Smooth muscle cell (in vitro differentiated cells): ENCODE data around the gene CHST2. TPM values are rescaled to one million over a fixed set of nuclear protein-coding genes. Genes with fewer than 3 reads are reported as not detected.
"Not testable (repeated sequence)": the region's sequence is repeated elsewhere in the genome, so short reads cannot be mapped to it uniquely, and the experiment has no call there.

Source experiments
- DNase-seq: peaks from one replicate; lab custom pipeline; 2025; ENCODE audit not compliant: unreplicated experiment; lab: John Stamatoyannopoulos, UW
- H2AFZ ChIP-seq: fragments of 200-600 bp; sonication (generic); 2 replicates; pipeline ENCODE4 v1.6.0; 2016; ENCODE audit warnings: antibody characterized with exemption, low read depth, mild to moderate bottlenecking
- H3F3A ChIP-seq: fragments of 200-600 bp; sonication (generic); 2 replicates; pipeline ENCODE4 v1.6.0; 2017; ENCODE audit warnings: antibody characterized with exemption, low read depth
- H3K27ac ChIP-seq: fragments of 200-600 bp; sonication (generic); 2 replicates; pipeline ENCODE4 v1.5.1; 2016; ENCODE audit warnings: low read depth, mild to moderate bottlenecking
- H3K27me3 ChIP-seq: fragments of 200-600 bp; sonication (generic); 2 replicates; pipeline ENCODE4 v1.6.1; 2016; ENCODE audit warnings: low read depth, mild to moderate bottlenecking
- H3K36me3 ChIP-seq: fragments of 200-600 bp; sonication (generic); 2 replicates; pipeline ENCODE4 v1.5.1; 2016; ENCODE audit warnings: low read depth
- H3K4me1 ChIP-seq: fragments of 200-600 bp; sonication (generic); 2 replicates; pipeline ENCODE4 v1.5.1; 2016; ENCODE audit warnings: low read depth
- H3K4me2 ChIP-seq: fragments of 200-600 bp; sonication (generic); 2 replicates; pipeline ENCODE4 v1.6.0; 2016; ENCODE audit warnings: mild to moderate bottlenecking
- H3K4me3 ChIP-seq: fragments of 200-600 bp; sonication (generic); 2 replicates; pipeline ENCODE4 v1.5.1; 2016; ENCODE audit warnings: mild to moderate bottlenecking
- H3K79me2 ChIP-seq: fragments of 200-600 bp; sonication (generic); 2 replicates; pipeline ENCODE4 v1.6.0; 2016; ENCODE audit warnings: low read depth, mild to moderate bottlenecking
- H3K9ac ChIP-seq: fragments of 200-600 bp; sonication (generic); 2 replicates; pipeline ENCODE4 v1.6.0; 2016; ENCODE audit warnings: low read depth
- H3K9me3 ChIP-seq: fragments of 200-600 bp; sonication (generic); replicated peaks from 2 replicates; pipeline ENCODE4 v1.5.1; 2016; ENCODE audit warnings: low read depth
- H4K20me1 ChIP-seq: fragments of 200-600 bp; sonication (generic); 2 replicates; pipeline ENCODE4 v1.6.0; 2016; ENCODE audit warnings: low read depth
- CTCF ChIP-seq: fragments of 200-600 bp; sonication (generic); IDR thresholded peaks from 2 replicates; pipeline ENCODE4 v1.5.1; 2017; ENCODE audit warnings: borderline replicate concordance, mild to moderate bottlenecking, antibody characterized with exemption; ENCODE audit not compliant: insufficient read depth, poor library complexity, severe bottlenecking
- WGBS: methylation state at CpG from one replicate; pipeline ENCODE4 v1.1.7; 2016; ENCODE audit warnings: low lambda C conversion rate; 5-methylcytosine and 5-hydroxymethylcytosine counted together
- polyA plus RNA-seq: library from polyadenylated mRNA; unstranded; fragments of >200 nt; fragmentation: Nextera tagmentation; extraction: Ambion mirVana; gene quantifications from 2 replicates; pipeline ENCODE4 v1.2.1, GENCODE V29; 2016
- total RNA-seq: library from RNA; depleted of rRNA; stranded (reverse); fragments of >200 nt; gene quantifications from 2 replicates; pipeline ENCODE4 v1.2.3, GENCODE V29; 2014

The CHST2 gene
- total and polyA plus RNA-seq, 2 experiments from 2014 or later = 10.4 to 16.0 TPM

GRCh38 chr3:143073983-143074382 is 45.6 kb upstream of the CHST2 start:
- not testable (repeated sequence) for H3K79me2 ChIP-seq, DNase-seq, H3K4me1 ChIP-seq, H3F3A ChIP-seq, H3K9ac ChIP-seq, H3K27me3 ChIP-seq, H3K9me3 ChIP-seq, H3K36me3 ChIP-seq, H3K4me2 ChIP-seq, H2AFZ ChIP-seq, H4K20me1 ChIP-seq, H3K4me3 ChIP-seq, H3K27ac ChIP-seq
- WGBS = 72% methylated on average over 5 of the region's 5 CpGs

GRCh38 chr3:143078883-143079282 is 40.7 kb upstream of the CHST2 start:
- Histone ChIP-seq H3K9me3 (no peaks in the 10 kb centered on the region), H2AFZ (no peak overlapping the region), H3K79me2 (no peaks in the 10 kb centered on the region), H3K27me3 (no peaks in the 10 kb centered on the region), H3K27ac (peak overlapping the region; percentile 44), H3K4me1 (no peaks in the 10 kb centered on the region), H3K4me2 (no peak overlapping the region), H3K9ac (no peak overlapping the region), H3K4me3 (no peak overlapping the region), H3K36me3 (no peaks in the 10 kb centered on the region), H3F3A (no peaks in the 10 kb centered on the region), H4K20me1 (no peaks in the 10 kb centered on the region)
- TF ChIP-seq CTCF = no peak
- 62% methylated on average over 4 of the region's 4 CpGs for WGBS
- no peak for DNase-seq

GRCh38 chr3:143080196-143080595 is 39.4 kb upstream of the CHST2 start:
- H3K36me3 ChIP-seq = no peaks in the 10 kb centered on the region
- H3K27me3 ChIP-seq = no peaks in the 10 kb centered on the region
- H3K27ac ChIP-seq = no peak overlapping the region
- no peaks in the 10 kb centered on the region for H3F3A ChIP-seq
- no peak overlapping the region for H2AFZ ChIP-seq
- H4K20me1 ChIP-seq = no peaks in the 10 kb centered on the region
- 86% methylated on average over 5 of the region's 5 CpGs for WGBS
- H3K9me3 ChIP-seq = no peaks in the 10 kb centered on the region
- H3K9ac ChIP-seq = no peak overlapping the region
- no peak overlapping the region for H3K4me2 ChIP-seq
- DNase-seq = no peak
- no peak for TF ChIP-seq CTCF
- no peaks in the 10 kb centered on the region for H3K4me1 ChIP-seq
- no peaks in the 10 kb centered on the region for H3K79me2 ChIP-seq
- no peak overlapping the region for H3K4me3 ChIP-seq

GRCh38 chr3:143081365-143081764 is 38.2 kb upstream of the CHST2 start:
- no peaks in the 10 kb centered on the region for H3K4me1 ChIP-seq
- no peak overlapping the region for H3K9ac ChIP-seq
- H3F3A ChIP-seq = no peaks in the 10 kb centered on the region
- H3K4me2 ChIP-seq = no peak overlapping the region
- TF ChIP-seq CTCF = no peak
- no peak overlapping the region for H3K4me3 ChIP-seq
- no peaks in the 10 kb centered on the region for H3K36me3 ChIP-seq
- no peak overlapping the region for H3K27ac ChIP-seq
- no peak overlapping the region for H2AFZ ChIP-seq
- no peak for DNase-seq
- no peaks in the 10 kb centered on the region for H3K79me2 ChIP-seq
- WGBS = 62% methylated on average over 1 of the region's 1 CpG
- H3K9me3 ChIP-seq = no peaks in the 10 kb centered on the region
- no peaks in the 10 kb centered on the region for H4K20me1 ChIP-seq
- H3K27me3 ChIP-seq = no peaks in the 10 kb centered on the region
